A673 (cell line): Measurements from ENCODE around the gene CDH15. TPM values are rescaled to one million over a fixed set of nuclear protein-coding genes. Genes with fewer than 3 reads are reported as not detected.

Source experiments
- BruUV-seq: library from RNA; stranded (reverse); fragments of 400-500 nt; replicated peaks from 2 replicates; lab custom pipeline; 2021; lab: Mats Ljungman, UMichigan
- CTCF ChIA-PET: fragments of 300-600 bp; sonication (Branson Sonifier 250); formaldehyde crosslinking; loops from one replicate; lab custom pipeline; 2022; ENCODE audit warnings: antibody characterized with exemption; lab: Charles Lee
- POLR2A ChIA-PET: fragments of 300-600 bp; sonication (Branson Sonifier 250); formaldehyde crosslinking; loops from one replicate; lab custom pipeline; 2022; ENCODE audit warnings: antibody characterized with exemption; ENCODE audit not compliant: low non-redundant PET; lab: Charles Lee
- DNase-seq: peaks from one replicate; pipeline ENCODE4 v3.0.0-alpha.2; 2015; ENCODE audit warnings: low spot score
- H3K27ac ChIP-seq: fragments of 200-600 bp; sonication (generic); 2 replicates; pipeline ENCODE4 v1.5.1; 2016; ENCODE audit warnings: mixed run types, low read depth, mild to moderate bottlenecking, mixed read lengths, antibody characterized with exemption, low read length; ENCODE audit not compliant: poor library complexity, severe bottlenecking
- H3K27me3 ChIP-seq: fragments of 200-600 bp; sonication (generic); replicated peaks from 2 replicates; pipeline ENCODE4 v1.6.1; 2017; ENCODE audit warnings: mixed run types, low read depth, mild to moderate bottlenecking, mixed read lengths, antibody characterized with exemption, low read length; ENCODE audit not compliant: insufficient read depth, poor library complexity
- H3K36me3 ChIP-seq: fragments of 200-600 bp; sonication (generic); 2 replicates; pipeline ENCODE4 v1.6.1; 2016; ENCODE audit warnings: mixed run types, mild to moderate bottlenecking, mixed read lengths, antibody characterized with exemption, low read length; ENCODE audit not compliant: insufficient read depth, poor library complexity, severe bottlenecking
- H3K4me1 ChIP-seq: fragments of 200-600 bp; sonication (generic); 2 replicates; pipeline ENCODE4 v1.6.1; 2017; ENCODE audit warnings: mixed run types, mild to moderate bottlenecking, mixed read lengths, antibody characterized with exemption, low read length; ENCODE audit not compliant: insufficient read depth, poor library complexity, severe bottlenecking
- H3K4me3 ChIP-seq: fragments of 200-600 bp; sonication (generic); 2 replicates; pipeline ENCODE4 v1.5.1; 2016; ENCODE audit warnings: low read depth, mixed run types, mild to moderate bottlenecking, mixed read lengths, low read length; ENCODE audit not compliant: poor library complexity, severe bottlenecking
- H3K9me3 ChIP-seq: fragments of 200-600 bp; sonication (generic); 2 replicates; pipeline ENCODE4 v1.6.1; 2016; ENCODE audit warnings: mixed run types, low read depth, mild to moderate bottlenecking, mixed read lengths, antibody characterized with exemption, low read length; ENCODE audit not compliant: poor library complexity, severe bottlenecking
- EZH2 ChIP-seq: fragments of 200-600 bp; sonication (generic); IDR thresholded peaks from 2 replicates; pipeline ENCODE4 v1.6.1; 2017; ENCODE audit warnings: borderline replicate concordance, low read depth, mild to moderate bottlenecking, mixed read lengths, antibody characterized with exemption, low read length; ENCODE audit not compliant: poor library complexity, severe bottlenecking
- intact Hi-C: fragments of 100-400 bp; cut with micrococcal nuclease; formaldehyde crosslinking; loops from one replicate; pipeline ENCODE4 v1.10.0; 2022; ENCODE audit not compliant: unreplicated experiment
- total RNA-seq: library from RNA; stranded (reverse); gene quantifications from 2 replicates; pipeline ENCODE4 v1.2.3, GENCODE V29; 2021
- TF ChIP-seq, protein P1 (sequence below): fragments of 300-800, 200-600 bp; sonication (generic); conservative IDR thresholded peaks from 2 replicates; pipeline ENCODE4 v1.5.1; 2017; ENCODE audit warnings: low read depth, mild to moderate bottlenecking, antibody characterized with exemption, low read length, moderate library complexity, mixed read lengths

The CDH15 gene
- total RNA-seq, 1 experiment from 2014 or later, result 0.13 TPM

DNA sequence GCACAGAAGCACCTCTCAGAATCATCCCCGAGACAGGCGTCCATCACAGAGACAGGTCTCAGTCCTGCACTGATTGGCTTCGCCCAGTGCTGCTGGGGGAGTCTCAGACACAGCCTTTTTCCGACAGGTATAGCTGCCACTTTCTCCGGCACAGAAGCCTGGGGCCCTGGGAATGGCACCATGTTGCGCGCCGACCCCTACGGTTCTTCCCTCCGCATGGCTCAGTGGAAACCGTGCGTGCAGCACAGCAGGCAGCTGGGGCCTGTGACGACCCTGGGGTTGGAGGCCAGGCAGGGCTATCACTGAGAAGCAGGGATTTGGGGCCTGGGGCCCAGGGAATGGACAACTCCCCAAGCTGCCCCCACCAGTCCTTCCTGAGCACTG, 29.7 kb upstream of the CDH15 start:
- peaks cover 1% of the 10 kb centered on the region for H3K4me1 ChIP-seq
- no peak for TF ChIP-seq EZH2
- TF ChIP-seq, protein P1, sequence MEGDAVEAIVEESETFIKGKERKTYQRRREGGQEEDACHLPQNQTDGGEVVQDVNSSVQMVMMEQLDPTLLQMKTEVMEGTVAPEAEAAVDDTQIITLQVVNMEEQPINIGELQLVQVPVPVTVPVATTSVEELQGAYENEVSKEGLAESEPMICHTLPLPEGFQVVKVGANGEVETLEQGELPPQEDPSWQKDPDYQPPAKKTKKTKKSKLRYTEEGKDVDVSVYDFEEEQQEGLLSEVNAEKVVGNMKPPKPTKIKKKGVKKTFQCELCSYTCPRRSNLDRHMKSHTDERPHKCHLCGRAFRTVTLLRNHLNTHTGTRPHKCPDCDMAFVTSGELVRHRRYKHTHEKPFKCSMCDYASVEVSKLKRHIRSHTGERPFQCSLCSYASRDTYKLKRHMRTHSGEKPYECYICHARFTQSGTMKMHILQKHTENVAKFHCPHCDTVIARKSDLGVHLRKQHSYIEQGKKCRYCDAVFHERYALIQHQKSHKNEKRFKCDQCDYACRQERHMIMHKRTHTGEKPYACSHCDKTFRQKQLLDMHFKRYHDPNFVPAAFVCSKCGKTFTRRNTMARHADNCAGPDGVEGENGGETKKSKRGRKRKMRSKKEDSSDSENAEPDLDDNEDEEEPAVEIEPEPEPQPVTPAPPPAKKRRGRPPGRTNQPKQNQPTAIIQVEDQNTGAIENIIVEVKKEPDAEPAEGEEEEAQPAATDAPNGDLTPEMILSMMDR, result no peak
- no peak for DNase-seq
- no peaks in the 10 kb centered on the region for H3K36me3 ChIP-seq
- BruUV-seq, result no TSS peak
- intact Hi-C loops, result no loop called here
- no peak overlapping the region for H3K4me3 ChIP-seq
- H3K27me3 ChIP-seq, result no peaks in the 10 kb centered on the region
- no peaks in the 10 kb centered on the region for H3K9me3 ChIP-seq
- CTCF ChIA-PET, result no interaction called here
- H3K27ac ChIP-seq, result no peak overlapping the region
- POLR2A ChIA-PET, result no interaction called here

DNA sequence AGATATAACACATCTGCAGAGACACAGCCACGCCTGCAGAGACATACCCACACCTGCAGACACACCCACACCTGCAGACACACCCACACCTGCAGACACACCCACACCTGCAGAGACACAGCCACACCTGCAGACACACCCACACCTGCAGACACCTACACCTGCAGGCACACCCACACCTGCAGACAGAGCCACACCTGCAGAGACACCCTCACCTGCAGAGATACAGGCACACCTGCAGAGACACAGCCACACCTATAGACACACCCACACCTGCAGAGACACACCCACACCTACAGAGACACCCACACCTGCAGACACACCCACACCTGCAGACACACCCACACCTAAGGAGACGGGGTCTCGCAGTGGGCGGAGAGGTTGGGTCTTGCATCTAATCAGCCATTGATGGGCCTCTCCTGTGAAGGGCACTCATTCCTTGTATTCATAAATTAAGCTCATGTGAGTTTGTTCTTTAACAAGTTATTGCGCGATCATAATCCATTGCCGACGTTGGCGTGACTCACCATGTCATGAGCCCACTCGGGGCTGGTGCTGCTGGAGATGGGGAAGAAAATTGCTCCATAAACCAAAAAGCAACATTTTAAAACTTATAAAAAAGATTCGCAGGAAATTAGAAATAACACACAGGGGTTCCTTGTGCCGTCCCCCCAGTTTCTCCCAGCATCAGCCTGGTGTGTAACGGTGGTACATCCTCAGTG, 28.9 kb upstream of the CDH15 start:
- ChIA-PET CTCF (no interaction called here), POLR2A (no interaction called here)
- Histone ChIP-seq H3K27ac (no peak overlapping the region), H3K27me3 (no peaks in the 10 kb centered on the region), H3K4me3 (no peak overlapping the region), H3K36me3 (no peaks in the 10 kb centered on the region), H3K4me1 (no peaks in the 10 kb centered on the region), H3K9me3 (no peaks in the 10 kb centered on the region)
- TF ChIP-seq EZH2, result no peak
- TF ChIP-seq, protein P1, result no peak
- intact Hi-C loops, result no loop called here
- no TSS peak for BruUV-seq
- DNase-seq, result no peak

DNA sequence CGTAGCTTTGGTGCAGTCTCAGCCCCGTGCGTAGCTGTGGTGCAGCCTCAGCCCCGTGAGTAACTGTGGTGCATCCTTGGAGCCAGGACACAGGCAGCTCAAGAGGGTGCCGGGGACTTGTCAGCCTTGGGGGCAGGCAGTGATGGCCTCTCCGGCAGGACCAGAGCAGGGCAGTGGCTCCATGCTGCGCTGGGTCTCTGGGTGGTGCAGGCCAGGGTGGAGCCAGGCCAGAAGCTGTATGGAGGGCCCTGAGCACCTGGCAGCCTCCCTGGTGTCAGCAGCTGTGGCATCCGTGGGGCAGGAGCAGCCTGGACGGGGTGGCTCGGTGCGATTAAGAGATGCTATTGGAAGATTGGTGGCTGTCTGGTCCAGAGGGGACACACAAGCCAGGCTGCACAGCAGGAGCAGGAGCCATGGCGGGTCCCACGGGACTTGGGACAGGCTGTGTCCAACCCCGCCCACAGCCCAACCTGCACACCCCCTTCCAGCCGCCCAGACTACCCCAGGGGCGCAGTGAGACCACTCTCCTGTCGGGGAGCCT, 28.3 kb upstream of the CDH15 start:
- intact Hi-C loops, result no loop called here
- H3K27ac ChIP-seq, result no peak overlapping the region
- no peak for TF ChIP-seq EZH2
- TF ChIP-seq, protein P1, result no peak
- no peaks in the 10 kb centered on the region for H3K27me3 ChIP-seq
- no peak overlapping the region for H3K4me3 ChIP-seq
- ChIA-PET POLR2A (interaction anchor here (0.6 kb wide), 1 partner anchor 276 kb away, joined by 3 read pairs; no protein-coding TSS in a partner anchor), CTCF (no interaction called here)
- BruUV-seq, result no TSS peak
- DNase-seq, result no peak
- no peaks in the 10 kb centered on the region for H3K36me3 ChIP-seq
- H3K9me3 ChIP-seq, result no peaks in the 10 kb centered on the region
- no peaks in the 10 kb centered on the region for H3K4me1 ChIP-seq
